Panc1 (cell line): ENCODE data around the gene LBHD1.

Experiments used
- POLR2AphosphoS5 ChIP-seq: IDR thresholded peaks from 2 replicates; pipeline ENCODE4 v1.6.1; 2012; ENCODE audit warnings: mild to moderate bottlenecking, low read depth, low read length, moderate library complexity
- TF ChIP-seq, protein P1 (sequence below): fragments of 450-650 bp; IDR thresholded peaks from 2 replicates; pipeline ENCODE4 v1.5.1; 2017; ENCODE audit warnings: mild to moderate bottlenecking

DNA sequence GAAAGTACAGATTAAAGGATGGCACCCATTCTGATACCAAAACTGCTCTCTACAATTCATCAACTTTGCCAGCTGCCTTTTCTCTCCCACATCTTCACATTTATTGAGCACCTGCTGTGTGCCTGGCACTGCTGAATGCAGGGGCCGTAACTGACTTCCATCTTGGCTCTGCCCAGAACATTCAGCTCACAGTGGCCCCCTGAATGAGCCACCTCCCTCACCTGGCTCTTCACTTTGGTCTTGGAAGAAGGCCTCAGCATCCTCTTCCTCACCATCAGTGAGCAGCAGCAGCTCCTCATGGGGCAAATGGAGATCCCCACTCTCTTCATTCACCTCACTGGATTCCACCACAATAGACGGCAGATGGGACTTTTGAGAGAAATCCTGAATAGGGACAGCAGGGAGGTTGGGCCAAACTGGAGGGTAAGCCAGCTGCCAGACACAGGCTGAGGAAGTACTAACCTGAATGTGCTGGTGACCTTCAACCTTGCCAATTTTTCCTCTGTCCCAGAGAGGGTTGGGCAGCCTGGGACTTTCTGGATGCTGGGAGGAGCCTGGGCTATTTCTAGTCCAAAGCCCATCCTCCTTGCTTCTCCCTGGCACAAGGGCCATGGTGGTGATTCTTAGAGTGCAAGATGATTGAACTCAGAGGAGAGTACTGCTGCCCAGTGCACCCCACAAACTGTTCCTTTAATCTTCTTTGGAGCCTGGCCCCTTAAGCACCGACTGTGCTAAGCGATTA, 2.5 kb downstream of the LBHD1 start:
- TF ChIP-seq, protein P1, sequence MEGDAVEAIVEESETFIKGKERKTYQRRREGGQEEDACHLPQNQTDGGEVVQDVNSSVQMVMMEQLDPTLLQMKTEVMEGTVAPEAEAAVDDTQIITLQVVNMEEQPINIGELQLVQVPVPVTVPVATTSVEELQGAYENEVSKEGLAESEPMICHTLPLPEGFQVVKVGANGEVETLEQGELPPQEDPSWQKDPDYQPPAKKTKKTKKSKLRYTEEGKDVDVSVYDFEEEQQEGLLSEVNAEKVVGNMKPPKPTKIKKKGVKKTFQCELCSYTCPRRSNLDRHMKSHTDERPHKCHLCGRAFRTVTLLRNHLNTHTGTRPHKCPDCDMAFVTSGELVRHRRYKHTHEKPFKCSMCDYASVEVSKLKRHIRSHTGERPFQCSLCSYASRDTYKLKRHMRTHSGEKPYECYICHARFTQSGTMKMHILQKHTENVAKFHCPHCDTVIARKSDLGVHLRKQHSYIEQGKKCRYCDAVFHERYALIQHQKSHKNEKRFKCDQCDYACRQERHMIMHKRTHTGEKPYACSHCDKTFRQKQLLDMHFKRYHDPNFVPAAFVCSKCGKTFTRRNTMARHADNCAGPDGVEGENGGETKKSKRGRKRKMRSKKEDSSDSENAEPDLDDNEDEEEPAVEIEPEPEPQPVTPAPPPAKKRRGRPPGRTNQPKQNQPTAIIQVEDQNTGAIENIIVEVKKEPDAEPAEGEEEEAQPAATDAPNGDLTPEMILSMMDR = no peak
- TF ChIP-seq POLR2AphosphoS5 = no peak
